CD4-positive, alpha-beta T cell treated with Interleukin-2 at 100 ng/mL for 4 hours (primary cell): ENCODE results near the gene PPP2R3B.
"Not testable (repeated sequence)": the region's sequence is repeated elsewhere in the genome, so short reads cannot be mapped to it uniquely, and the experiment has no call there.

Experiments used
- DNase-seq: peaks from one replicate; pipeline ENCODE4 v3.0.0-alpha.2; 2020; ENCODE audit warnings: low spot score

The PPP2R3B gene

DNA sequence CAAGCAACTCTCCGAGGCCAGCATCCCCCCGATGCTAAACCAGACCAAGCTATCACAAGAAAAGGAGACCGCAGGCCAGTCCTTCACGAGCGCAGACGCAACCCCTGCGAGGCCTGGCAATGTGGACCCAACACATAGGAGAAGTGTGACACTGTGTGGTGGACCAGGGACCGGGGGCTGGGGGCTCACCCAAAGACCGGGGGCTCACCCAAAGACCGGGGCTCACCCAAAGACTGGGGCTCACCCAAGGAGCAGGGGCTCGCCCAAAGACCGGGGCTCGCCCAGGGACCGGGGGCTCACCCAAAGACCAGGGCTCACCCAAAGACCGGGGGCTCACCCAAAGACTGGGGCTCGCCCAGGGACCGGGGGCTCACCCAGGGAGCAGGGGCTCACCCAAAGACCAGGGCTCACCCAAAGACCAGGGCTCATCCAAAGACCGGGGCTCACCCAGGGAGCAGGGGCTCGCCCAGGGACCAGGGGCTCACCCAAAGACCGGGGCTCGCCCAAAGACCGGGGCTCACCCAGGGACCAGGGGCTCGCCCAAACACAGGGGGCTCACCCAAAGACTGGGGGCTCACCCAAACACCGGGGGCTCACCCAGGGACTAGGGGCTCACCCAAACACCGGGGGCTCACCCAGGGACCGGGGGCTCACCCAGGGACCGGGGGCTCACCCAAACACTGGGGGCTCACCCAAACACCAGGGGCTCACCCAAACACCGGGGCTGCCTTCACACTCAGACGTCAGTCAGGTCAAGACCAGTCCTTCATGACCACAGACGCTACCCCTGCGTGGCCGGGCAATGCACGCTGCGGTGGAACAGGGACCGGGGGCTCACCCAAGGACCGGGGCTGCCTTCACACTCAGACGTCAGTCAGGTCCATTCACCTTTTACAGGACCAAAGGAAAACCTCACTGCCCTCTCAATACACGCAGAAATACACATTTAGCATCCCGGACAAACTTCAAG lies 32.9 kb downstream of the PPP2R3B start:
- DNase-seq, result no peak

DNA sequence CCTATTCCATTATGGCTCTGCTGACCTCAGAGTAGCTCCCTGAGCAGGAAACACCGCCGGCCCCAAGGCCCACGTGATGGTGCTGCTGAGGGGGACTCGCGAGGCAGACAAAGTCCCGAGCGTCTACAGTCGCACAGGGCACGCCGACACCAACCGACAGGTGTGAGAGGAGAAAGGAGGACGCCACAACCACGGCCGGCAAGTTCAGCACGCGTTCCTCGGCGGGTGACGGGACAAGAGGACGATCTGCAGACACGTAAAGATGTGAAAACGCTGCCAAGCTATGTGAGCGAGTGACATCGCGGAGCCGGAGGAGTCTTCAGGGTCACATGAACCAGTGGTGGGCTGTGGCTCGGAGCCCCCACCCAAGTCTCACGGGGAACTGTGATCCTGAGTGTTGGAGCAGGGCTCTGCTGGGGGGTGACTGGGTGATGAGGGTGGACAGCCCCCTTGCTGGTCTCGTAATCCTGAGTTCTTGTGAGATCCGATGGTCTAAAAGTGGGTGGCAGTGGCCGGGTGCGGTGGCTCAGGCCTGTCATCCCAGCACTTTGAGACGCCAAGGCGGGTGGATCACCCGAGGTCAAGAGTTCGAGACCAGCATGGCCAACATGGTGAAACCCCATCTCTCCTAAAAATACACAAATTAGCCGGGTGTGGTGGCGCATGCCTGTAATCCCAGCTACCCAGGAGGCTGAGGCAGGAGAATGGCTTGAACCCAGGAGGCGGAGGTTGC lies 34.0 kb downstream of the PPP2R3B start:
- no peak for DNase-seq

DNA sequence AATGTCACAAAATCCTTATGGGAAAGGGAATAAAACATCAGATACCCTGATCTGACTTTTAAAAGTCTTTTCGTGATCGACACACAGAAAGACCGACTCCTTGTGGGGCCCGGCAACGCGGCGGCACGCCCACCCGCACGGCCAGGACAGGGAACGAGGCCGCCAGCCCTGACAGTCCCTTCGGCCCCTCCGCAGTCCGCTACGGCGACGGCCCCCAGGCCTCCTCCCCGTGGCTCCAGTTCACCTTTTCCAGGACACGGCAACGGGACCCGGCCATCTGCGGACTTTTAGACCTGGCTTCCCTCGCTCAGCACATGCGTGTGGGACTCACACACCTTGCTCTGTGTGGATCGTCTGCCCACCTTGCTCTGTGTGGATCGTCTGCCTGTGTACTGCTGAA lies 34.5 kb downstream of the PPP2R3B start:
- no peak for DNase-seq

DNA sequence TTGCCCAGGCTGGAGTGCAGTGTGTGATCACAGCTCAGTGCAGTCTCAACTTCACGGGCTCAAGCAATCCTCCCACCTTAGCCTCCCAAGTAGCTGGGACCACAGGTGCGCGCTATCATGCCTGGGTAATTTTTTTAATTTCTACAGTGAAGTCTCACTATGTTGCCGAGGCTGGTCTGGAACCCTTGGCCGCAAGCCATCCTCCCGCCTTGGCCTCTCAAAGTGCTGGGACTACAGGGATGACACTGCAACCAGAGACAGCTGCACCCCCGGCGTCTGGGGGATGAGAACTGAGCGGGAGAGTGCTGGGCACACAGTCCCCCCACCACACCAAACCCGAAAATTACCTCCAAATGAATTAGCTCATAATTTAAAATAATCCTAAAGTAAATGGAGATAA lies 35.0 kb downstream of the PPP2R3B start:
- no peak for DNase-seq

DNA sequence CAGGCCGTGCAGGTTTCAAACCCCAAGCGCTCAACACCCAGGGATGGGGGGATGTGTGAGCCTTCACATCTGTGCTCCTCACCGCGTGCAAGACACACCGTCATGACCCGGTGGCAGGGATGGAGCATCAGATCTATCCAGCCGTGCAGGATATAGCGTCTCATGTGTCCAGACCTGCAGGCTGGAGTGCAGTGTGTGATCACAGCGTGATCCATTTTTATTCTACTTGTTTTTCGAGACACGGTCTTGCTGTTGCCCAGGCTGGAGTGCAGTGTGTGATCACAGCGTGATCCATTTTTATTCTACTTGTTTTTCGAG lies 35.4 kb downstream of the PPP2R3B start:
- not testable (repeated sequence) for DNase-seq

DNA sequence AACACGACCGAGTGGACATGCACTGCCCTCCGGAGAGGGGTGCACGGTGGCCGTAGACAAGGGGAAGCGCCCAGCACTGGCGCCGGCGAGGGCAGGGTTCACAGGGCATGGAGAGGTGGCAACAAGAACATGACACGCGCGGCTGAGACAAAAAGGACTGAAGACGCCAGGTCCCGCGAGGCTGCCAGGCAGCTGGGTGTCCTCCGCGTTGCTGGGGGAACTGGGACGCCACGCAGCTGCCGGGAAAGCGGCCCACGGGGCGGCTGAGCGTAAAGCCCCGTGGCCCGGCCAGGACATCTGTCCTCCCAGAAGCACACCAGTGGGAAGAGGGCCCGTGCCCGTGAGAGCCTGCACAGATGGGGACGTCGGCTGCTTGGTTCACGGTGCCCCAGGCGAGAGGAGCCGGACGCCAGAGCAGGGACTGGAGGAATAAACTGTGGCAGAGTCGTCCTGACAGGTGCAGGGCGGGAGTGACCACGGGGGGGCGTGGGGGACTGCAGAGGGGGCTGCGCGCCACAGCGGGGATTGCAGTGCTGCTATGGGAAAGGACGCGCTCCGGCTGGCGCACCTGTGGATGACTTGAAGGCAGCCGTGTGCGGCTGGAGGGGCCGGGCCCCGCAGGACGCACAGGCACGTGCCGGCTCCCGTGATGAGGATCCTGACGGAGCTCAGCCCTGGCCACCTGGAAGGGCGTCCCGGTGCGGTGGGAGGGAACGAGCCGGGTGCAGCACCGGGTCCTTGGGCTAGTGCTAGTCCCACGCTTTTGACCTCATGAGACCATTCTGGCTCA lies 36.0 kb downstream of the PPP2R3B start:
- DNase-seq, result no peak

DNA sequence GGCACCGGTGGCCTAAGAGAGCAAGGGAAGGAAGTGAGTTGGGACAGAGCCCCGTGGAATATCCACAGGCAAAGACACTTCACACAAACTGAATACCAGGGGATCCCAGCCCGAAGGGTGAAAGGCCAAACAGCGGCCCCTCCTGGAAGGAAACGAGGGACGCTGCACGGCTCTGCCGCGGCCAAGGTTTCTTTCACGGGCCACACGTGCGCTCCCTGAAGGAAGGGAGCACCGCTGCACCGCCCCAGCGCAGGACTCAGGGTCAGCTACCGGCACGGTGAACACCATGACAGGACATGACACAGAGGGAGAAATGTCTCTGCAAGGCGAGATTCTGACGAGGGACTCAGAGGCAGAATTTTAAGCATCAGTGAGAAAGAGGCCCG lies 36.6 kb downstream of the PPP2R3B start:
- no peak for DNase-seq

DNA sequence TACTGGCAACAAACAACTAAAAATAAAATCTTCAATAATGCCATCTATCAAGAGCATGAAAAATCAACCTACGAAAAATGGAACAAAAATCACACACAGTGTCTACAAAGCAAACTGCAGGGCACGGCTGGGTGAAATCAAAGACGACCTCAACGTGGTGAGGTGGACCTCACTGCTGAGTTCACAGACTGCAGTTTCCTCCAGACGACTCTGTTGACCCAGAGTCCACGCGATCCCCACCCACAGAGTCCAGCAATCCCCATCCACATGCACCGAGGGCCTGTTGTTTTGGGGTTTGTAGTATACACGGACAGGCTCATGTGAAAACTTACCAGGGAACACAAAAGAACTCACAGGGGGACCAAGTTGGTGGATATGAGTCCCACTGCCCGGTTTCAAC lies 37.0 kb downstream of the PPP2R3B start:
- no peak for DNase-seq

DNA sequence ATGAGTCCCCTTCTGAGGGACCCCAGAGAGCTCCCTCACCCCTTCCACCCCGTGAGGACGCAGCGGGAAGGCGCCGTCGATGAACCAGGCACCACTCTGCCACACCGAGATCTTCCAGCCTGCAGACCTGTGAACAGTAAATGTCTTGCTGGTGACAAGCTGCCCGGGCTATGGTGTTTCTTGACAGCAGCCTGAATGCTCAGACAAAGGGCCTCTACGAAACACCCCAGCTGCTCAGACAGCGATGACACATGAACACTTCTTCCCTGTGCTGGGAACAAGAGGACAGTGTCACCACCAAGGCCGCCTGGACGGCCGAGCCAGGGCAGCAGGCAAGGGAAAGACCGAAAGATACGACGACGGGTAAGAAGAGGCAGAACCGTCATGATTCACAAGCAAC lies 37.5 kb downstream of the PPP2R3B start:
- no peak for DNase-seq

DNA sequence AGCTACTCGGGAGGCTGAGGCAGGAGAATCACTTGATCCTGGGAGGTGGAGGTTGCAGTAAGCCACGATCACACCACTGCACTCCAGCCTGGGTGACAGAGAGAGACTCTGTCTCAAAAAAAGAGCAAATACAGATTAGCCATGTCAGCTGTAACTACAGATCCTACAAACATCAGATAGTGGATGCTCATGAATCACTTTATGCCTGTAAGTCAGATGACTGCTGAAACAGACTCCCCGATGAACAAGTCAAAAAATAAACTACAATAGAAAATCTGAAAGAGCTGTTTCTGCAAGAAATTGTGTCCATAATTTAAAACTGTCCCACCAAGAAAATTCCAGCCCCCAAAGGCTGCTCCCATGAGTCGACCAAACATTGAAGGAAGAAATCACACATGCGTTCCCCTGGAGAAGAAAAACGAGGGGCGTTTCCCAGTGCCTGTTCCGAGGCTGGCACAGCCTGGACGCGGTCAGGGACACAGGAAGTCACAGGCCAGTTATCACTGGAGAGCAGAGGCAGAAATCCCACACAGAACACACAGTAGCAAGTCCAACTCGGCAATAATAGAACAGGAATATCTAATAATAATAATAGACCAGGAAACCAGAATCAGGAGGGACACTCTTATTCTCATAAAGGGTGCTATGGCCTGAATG lies 38.1 kb downstream of the PPP2R3B start:
- DNase-seq, result no peak

DNA sequence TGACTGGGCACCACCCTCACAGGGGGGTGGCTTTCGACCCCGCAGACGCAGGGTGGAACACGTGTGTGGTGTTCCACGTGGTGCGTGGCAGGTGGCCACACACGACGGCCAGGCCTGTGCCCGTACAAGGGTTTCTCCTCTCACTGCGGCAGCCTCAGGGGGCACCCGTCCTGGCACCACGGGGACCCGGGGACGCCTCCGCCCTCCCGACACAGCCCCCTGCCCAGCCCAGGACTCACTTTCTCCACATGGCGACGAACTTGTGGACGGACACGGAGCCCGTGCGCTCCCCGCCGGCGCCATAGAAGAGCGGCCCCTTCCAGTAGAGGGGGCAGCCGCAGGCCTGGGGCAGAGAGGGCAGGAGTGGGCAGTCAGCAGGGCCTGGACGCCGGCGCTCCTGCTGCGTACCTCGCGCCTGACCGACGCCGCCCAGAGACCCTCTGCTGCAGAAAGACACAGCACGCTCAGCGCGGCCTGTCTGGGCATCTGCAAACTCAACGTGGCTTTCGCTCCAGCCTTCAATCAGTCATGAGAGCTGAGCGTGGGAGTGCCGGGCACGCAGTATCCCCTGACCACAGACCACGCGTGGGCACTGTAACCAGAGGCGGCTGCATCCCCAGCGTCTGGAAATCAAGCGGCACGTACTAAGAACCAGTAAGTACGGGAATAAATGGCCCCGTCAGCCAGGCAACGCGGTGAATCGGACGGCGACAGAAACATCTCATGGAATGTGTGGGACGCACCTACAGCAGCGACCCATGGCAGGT lies 39.2 kb downstream of the PPP2R3B start:
- no peak for DNase-seq

DNA sequence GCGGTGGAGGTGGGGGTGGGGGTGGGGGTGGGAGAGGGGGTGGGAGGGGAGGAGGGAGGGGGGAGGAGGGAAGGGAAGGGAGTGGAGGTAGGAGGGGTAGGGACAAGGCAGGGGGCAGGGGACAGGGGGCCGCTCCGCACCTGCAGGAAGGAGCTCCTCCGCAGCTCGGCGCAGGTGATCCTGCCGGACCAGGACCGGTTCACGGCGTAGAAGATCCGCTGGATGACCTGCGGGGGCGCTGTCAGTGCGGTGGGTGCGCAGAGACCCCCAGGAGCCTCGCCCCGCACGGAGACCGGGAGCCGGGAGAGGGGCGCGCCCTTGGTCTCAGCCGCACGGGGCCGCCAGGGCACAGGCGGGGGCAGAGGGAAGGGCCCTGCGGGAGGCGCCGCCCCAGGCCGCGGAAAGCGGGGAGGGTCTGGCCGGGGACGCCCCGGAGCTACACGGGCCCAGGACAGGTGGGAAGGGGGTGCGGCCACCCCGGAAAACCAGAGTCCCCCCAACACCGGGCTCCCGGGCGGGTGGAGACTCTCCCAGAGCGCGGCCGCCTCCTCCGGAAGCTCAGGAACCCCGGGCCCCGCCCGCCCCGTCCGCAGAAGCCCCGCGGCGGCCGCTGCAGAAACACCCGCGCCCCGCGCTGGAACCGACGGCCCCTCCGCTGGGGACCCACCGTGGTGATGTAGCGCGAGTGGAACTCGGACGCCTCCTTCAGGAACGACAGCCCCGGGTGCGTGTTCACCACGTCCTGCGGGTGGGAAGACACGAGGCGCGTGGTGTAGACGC lies 40.5 kb downstream of the PPP2R3B start:
- no peak for DNase-seq

DNA sequence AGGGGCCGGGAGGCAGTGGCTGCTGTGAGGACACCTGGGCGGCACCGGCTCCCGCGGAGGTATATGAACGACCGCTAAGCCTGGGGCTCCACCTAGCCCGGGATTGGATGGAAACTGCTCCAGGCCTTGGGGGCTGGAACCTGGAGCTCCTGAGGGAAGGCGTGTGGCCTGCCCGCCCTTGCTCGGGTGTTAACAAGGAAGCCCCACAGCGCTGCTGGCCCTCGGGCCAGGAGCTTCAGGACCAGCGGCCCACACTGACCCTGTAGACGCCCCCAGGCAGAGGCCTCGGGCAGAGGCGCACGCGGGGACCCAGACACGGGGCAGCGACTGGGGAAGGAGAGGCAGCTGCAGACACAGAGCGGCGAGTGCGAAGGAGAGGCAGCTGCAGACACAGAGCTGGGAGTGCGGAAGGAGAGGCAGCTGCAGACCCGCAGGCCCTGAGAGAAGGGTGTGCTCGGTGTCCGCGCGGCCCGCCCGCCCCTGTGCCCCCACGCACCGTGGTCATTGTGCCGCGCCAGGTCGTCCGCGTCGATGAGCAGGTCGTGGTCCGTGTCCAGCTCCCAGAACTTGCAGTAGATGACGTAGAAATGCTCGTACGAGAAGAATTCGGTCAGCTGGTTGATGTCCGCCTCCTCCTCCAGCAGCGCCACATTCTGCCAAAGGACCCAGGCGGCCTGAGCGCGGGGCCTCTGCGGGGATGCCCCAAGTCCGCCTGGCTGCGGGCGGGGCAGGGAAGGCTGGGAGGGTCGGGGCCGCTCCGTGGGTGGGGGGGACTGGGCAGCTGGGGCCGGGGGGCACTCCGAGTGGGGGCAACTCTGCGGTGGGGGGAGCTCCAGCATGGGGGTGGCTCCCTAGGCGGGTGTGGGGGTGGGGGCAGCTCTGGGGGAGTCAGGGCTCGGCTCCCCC lies 41.4 kb downstream of the PPP2R3B start:
- no peak for DNase-seq

DNA sequence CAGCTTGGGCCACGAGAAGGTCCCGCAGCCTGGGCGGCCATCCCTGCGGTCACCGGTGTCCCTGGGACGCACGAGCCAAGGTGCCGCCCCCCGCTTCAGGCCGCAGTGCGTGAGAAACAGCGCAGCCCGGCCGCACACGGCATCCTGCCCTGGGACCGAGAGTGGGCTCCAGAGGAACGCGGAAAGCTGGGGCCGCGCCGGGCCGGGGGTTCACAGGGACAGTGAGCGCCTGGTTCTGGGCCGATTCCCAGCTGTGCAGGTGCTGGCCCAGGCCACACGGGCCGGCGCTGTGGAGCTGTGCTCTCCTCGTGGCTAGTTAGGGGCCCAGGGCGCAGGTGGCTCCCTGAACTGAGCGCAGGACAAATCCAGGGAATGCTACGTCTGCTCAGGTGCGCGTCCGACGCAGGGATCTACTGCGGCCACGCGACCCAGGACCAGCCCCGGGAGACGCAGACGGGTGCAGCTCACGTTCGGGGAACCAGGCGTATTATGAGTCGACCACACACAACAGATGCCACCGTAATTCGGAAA lies 42.3 kb downstream of the PPP2R3B start:
- no peak for DNase-seq

DNA sequence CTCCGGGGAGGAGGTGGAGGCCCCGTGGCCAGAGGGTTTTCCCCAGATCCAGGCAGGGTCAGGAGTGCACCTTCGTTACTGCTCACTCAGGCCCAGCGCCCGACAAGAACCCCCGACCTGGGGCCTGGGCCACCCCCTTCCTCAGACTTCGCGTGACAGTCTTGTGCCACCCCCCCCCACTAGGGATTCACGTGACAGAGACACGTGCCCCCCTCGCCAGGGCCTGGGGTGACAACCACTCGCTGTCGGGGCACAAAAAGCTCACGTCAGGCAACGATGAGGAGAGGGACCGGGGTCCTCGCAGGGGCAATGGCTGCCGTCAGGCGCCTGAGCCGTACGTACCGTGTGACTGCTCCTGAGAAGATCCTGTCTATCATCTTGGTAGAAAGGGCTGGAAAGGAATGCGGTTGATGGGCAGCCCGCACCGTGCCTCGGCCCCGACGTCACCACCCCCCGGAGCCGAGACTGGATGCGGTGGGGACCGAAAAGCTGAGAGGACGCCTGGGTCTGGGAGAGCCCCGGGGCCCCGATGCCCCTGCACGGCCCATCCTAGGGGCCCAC lies 45.1 kb downstream of the PPP2R3B start:
- no peak for DNase-seq

DNA sequence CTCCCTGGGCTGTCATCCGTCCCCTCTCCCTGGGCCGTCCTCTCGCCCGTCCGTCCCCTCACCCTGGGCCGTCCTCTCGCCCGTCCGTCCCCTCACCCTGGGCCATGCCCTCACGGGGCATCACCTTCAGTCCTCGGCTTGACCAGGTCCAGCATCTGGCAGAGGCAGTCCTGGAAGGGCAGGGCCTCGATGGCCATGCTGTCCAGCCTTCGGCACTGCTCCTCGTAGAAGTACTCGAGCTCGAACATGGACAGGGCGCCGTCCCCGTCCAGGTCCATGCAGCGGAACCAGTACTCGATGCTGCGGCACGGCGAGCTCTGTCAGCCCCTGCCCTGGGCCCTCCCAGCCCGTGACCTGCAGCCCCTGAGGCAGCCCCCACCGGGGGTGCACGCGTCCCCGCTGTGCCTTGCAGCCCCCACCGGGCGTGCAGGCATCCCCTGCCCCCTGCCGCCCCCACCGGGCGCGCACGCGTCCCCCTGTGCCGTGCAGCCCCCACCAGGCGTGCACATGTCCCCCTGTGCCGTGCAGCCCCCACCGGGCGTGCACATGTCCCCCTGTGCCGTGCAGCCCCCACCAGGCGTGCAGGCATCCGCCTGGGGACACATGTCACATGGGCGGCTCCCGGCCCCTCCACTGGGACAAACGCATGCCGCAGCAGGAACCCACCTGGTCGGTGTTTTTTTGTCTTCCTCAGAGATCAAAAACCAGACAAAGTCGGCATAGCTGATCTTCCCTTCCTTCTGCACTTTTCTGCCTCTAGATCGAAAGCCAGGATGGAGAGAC lies 45.9 kb downstream of the PPP2R3B start:
- DNase-seq, result no peak

DNA sequence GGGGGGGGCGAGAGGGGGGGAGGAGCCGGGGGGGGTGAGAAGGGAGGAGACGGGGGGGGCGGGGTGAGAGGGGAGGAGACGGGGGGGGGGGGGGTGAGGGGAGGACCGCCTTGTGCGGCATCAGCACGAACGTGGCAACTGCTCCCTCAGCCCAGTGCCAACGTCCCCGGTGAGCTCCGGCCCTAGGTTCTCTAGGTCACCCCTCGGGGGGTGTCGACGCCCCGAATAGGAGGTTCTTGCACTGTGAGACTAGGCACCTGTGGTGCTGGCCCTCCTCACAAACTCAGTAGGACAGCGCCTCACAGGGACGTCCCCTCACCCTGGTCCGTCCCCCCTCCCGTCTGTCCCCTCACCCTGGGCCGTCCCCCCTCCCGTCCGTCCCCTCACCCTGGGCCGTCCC lies 46.6 kb downstream of the PPP2R3B start:
- no peak for DNase-seq

DNA sequence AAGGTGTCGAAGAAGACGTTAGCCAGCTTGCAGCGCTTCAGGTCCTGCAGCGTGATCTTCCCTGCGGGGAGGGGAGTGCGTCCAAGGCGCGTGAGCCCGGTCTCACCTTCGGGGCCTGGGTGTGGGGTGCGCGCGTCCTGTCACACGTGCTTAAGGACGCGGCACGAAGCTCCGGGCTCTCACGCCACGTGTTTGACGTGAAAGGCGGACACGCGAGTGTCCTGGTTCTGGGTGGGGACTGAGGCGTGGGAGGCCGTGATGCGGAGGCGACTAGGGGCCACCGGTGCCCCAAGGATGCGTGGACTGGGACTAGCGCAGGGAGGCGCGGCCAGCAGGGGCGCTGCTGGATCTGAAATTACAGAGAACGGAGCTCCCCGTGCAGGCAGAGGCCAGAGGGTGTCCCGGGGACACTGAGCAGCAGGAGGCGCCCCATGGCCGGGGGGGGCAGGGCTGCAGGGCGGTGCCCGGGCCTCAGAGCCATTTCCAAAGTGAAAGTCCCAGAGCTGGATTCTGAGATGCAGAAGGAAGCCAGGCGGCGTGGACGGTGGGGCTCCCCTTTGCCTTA lies 47.8 kb downstream of the PPP2R3B start:
- DNase-seq, result no peak
